ENCODE measurements around the gene DNM3. TPM values are rescaled to one million over a fixed set of nuclear protein-coding genes. Genes with fewer than 3 reads are reported as not detected.

The DNM3 gene
- total and polyA plus RNA-seq, 2 of the 8 experiments (the other 6 are each of a cell fraction or from before 2014, with no cell fraction given) = 2.0 to 8.5 TPM

DNA sequence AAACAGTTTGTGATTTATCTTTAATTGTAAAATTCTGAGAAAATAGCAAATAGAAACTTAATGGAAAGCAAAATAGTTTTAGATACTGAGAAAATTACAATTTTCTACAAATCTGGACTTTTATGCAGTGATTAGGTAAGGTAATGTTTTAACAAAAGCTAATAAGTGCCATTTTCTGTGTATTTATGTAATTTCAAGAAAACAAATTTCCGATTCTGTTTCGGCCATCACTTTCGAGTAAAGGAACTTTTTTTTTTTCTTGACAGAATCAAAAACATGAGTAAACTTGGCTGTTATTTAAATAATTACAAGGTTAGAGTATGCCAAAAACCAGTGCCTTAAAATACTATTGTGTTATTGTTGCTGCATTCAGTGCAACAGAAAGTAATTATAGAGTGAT lies 298.8 kb downstream of the DNM3 start (continued):
- TF ChIP-seq, protein P1, sequence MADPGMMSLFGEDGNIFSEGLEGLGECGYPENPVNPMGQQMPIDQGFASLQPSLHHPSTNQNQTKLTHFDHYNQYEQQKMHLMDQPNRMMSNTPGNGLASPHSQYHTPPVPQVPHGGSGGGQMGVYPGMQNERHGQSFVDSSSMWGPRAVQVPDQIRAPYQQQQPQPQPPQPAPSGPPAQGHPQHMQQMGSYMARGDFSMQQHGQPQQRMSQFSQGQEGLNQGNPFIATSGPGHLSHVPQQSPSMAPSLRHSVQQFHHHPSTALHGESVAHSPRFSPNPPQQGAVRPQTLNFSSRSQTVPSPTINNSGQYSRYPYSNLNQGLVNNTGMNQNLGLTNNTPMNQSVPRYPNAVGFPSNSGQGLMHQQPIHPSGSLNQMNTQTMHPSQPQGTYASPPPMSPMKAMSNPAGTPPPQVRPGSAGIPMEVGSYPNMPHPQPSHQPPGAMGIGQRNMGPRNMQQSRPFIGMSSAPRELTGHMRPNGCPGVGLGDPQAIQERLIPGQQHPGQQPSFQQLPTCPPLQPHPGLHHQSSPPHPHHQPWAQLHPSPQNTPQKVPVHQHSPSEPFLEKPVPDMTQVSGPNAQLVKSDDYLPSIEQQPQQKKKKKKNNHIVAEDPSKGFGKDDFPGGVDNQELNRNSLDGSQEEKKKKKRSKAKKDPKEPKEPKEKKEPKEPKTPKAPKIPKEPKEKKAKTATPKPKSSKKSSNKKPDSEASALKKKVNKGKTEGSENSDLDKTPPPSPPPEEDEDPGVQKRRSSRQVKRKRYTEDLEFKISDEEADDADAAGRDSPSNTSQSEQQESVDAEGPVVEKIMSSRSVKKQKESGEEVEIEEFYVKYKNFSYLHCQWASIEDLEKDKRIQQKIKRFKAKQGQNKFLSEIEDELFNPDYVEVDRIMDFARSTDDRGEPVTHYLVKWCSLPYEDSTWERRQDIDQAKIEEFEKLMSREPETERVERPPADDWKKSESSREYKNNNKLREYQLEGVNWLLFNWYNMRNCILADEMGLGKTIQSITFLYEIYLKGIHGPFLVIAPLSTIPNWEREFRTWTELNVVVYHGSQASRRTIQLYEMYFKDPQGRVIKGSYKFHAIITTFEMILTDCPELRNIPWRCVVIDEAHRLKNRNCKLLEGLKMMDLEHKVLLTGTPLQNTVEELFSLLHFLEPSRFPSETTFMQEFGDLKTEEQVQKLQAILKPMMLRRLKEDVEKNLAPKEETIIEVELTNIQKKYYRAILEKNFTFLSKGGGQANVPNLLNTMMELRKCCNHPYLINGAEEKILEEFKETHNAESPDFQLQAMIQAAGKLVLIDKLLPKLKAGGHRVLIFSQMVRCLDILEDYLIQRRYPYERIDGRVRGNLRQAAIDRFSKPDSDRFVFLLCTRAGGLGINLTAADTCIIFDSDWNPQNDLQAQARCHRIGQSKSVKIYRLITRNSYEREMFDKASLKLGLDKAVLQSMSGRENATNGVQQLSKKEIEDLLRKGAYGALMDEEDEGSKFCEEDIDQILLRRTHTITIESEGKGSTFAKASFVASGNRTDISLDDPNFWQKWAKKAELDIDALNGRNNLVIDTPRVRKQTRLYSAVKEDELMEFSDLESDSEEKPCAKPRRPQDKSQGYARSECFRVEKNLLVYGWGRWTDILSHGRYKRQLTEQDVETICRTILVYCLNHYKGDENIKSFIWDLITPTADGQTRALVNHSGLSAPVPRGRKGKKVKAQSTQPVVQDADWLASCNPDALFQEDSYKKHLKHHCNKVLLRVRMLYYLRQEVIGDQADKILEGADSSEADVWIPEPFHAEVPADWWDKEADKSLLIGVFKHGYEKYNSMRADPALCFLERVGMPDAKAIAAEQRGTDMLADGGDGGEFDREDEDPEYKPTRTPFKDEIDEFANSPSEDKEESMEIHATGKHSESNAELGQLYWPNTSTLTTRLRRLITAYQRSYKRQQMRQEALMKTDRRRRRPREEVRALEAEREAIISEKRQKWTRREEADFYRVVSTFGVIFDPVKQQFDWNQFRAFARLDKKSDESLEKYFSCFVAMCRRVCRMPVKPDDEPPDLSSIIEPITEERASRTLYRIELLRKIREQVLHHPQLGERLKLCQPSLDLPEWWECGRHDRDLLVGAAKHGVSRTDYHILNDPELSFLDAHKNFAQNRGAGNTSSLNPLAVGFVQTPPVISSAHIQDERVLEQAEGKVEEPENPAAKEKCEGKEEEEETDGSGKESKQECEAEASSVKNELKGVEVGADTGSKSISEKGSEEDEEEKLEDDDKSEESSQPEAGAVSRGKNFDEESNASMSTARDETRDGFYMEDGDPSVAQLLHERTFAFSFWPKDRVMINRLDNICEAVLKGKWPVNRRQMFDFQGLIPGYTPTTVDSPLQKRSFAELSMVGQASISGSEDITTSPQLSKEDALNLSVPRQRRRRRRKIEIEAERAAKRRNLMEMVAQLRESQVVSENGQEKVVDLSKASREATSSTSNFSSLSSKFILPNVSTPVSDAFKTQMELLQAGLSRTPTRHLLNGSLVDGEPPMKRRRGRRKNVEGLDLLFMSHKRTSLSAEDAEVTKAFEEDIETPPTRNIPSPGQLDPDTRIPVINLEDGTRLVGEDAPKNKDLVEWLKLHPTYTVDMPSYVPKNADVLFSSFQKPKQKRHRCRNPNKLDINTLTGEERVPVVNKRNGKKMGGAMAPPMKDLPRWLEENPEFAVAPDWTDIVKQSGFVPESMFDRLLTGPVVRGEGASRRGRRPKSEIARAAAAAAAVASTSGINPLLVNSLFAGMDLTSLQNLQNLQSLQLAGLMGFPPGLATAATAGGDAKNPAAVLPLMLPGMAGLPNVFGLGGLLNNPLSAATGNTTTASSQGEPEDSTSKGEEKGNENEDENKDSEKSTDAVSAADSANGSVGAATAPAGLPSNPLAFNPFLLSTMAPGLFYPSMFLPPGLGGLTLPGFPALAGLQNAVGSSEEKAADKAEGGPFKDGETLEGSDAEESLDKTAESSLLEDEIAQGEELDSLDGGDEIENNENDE (IDR thresholded peaks at IDR 0.05; ENCODE audit: insufficient replicate concordance, low read length) = no peak
- TF ChIP-seq TCF12 (IDR thresholded peaks at IDR 0.05; ENCODE audit: low read depth, low read length) = no peak
- TF ChIP-seq, protein P2, sequence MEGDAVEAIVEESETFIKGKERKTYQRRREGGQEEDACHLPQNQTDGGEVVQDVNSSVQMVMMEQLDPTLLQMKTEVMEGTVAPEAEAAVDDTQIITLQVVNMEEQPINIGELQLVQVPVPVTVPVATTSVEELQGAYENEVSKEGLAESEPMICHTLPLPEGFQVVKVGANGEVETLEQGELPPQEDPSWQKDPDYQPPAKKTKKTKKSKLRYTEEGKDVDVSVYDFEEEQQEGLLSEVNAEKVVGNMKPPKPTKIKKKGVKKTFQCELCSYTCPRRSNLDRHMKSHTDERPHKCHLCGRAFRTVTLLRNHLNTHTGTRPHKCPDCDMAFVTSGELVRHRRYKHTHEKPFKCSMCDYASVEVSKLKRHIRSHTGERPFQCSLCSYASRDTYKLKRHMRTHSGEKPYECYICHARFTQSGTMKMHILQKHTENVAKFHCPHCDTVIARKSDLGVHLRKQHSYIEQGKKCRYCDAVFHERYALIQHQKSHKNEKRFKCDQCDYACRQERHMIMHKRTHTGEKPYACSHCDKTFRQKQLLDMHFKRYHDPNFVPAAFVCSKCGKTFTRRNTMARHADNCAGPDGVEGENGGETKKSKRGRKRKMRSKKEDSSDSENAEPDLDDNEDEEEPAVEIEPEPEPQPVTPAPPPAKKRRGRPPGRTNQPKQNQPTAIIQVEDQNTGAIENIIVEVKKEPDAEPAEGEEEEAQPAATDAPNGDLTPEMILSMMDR (IDR thresholded peaks at IDR 0.05; ENCODE audit: control extremely low read depth in 1 of 3, insufficient read depth in 1 of 3, low read depth in 1 of 3, low read length in 3 of 3) = no peak
- TF ChIP-seq, protein P3, sequence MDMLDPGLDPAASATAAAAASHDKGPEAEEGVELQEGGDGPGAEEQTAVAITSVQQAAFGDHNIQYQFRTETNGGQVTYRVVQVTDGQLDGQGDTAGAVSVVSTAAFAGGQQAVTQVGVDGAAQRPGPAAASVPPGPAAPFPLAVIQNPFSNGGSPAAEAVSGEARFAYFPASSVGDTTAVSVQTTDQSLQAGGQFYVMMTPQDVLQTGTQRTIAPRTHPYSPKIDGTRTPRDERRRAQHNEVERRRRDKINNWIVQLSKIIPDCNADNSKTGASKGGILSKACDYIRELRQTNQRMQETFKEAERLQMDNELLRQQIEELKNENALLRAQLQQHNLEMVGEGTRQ (IDR thresholded peaks at IDR 0.05; ENCODE audit: low read length) = no peak
- TF ChIP-seq KDM5A (IDR thresholded peaks at IDR 0.05; ENCODE audit: low read length) = no peak
- TF ChIP-seq RXRA (IDR thresholded peaks at IDR 0.05; ENCODE audit: insufficient read depth, low read depth, low read length) = no peak
- no peak for TF ChIP-seq SP1 (IDR thresholded peaks at IDR 0.05; ENCODE audit: low read depth, low read length)
- no peak for TF ChIP-seq EZH2 (IDR thresholded peaks at IDR 0.05; ENCODE audit: low read depth, low read length, severe bottlenecking)

Data from H1 (cell line).